ENCODE measurements around the gene DIP2C.
"Not testable (repeated sequence)": the region's sequence is repeated elsewhere in the genome, so short reads cannot be mapped to it uniquely, and the experiment has no call there.

Gene DIP2C

GRCh38 chr10:287814-288213, 401.7 kb downstream of the DIP2C start:
- no peak for DNase-seq

GRCh38 chr10:287026-287709, 402.3 kb downstream of the DIP2C start:
- DNase-seq, result no peak

- DNase-seq, result no peak
Measured at GRCh38 chr10:285216-285615, 404.3 kb downstream of the DIP2C start.

GRCh38 chr10:283916-284356, 405.5 kb downstream of the DIP2C start:
- DNase-seq, result no peak

GRCh38 chr10:283140-283479, 406.4 kb downstream of the DIP2C start:
- DNase-seq, result no peak

DNA sequence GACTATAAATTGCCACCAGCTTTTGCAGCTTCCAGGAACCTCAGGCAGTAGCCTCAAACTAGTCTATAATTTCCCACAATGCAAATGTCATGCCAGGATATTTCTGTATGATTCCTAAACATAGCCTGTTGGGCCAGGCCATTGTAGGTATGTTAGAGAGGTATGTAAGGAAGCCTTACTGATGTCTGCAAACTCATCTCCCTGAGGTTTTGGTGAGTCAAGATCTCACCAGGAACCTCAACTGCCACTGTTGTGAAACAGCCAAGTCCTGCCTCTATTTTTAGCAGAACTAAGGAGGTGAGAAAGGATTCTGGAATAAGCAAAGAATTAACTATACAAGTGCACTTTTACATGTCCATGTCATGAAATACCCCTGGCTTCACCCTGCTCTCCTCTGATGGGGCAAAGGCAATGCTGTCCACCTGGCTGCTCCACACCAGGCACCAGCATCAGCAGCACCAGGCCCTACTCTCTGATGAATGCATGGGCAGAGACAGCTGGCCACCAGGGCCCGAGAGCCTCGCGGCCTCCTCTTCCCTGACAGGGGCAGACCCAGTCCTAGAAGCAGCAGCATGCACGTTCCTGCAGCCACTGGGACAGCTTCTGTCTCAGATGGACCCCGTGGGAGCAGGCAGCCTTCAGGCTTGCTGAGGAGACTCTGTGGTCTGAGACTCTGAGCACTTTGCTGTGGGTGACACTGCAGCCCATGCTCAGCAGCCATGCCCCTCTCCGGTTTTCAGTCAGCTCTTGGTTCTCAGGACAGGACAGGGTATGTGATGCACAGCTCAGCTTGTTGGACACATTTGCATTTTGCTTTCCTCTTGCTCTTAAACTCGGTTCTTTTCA, 407.0 kb downstream of the DIP2C start:
- DNase-seq, result no peak

GRCh38 chr10:279655-280054, 409.8 kb downstream of the DIP2C start:
- no peak for DNase-seq

GRCh38 chr10:279232-279631, 410.2 kb downstream of the DIP2C start:
- no peak for DNase-seq

DNA sequence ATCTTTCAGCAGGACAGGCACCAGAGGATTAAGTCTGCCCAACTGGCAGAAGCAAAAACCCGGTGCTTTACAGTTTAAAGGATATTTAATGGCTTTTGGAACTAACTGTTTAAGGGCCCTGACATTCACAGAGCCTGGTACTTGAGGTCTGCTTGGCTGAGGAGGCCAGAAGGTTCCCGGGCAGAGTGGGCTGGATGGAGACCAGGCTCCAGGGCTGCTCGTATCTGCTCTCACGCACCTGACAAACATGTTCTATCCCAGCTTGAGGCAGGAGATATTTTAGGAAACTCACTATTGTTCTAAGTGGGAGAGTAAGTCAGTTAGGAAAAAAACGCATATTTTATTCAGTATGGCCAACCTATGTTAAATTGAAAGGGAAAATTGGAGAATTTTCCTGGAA, 410.8 kb downstream of the DIP2C start:
- DNase-seq, result no peak

GRCh38 chr10:277963-278362, 411.5 kb downstream of the DIP2C start:
- DNase-seq, result no peak

GRCh38 chr10:275680-276079, 413.8 kb downstream of the DIP2C start:
- no peak for DNase-seq

- DNase-seq, result no peak
Measured at GRCh38 chr10:274866-275265, 414.6 kb downstream of the DIP2C start.

DNA sequence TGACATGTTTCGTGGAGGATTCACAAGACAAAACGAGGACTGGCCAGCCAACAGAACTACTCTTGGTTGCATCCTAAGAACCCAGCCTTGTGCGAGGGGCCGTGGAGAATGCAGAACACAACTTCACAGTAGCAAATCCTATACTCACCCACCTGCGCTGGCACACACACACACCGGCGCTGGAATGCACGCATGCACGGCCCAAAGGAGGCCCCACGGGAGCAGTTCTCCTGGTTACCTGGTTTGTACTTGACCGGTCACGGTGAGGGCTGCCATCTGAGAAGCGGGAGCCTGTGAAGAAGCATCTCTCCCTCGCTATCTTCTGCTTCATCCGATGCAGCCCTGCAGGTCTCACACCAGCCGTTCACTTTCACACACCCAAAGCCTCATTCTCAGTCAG, 416.4 kb downstream of the DIP2C start:
- DNase-seq, result no peak

GRCh38 chr10:271722-272121, 417.7 kb downstream of the DIP2C start:
- DNase-seq, result no peak

- DNase-seq, result no peak
Measured at GRCh38 chr10:271201-271600, 418.3 kb downstream of the DIP2C start.

- no peak for DNase-seq
Measured at GRCh38 chr10:269440-270074, 419.9 kb downstream of the DIP2C start.

DNA sequence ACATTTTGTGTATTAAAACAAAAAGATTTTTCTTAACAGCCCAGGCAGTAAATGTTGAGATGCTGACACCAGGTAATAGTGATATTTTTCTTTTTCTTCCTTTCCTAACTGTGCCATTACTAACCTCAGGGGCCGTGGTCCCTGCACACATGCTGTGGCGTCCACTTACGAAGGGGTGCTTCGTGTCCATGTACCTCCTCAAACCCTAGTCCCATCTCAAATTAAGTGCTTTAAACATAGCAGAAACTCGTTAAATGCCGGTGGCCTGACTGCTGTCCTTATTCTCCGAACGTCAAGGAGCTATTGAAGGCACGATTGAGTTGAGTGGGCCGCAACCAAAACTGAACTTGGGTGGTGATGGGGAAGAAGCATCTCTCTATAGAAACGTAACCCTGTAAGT, 421.8 kb downstream of the DIP2C start:
- no peak for DNase-seq

DNA sequence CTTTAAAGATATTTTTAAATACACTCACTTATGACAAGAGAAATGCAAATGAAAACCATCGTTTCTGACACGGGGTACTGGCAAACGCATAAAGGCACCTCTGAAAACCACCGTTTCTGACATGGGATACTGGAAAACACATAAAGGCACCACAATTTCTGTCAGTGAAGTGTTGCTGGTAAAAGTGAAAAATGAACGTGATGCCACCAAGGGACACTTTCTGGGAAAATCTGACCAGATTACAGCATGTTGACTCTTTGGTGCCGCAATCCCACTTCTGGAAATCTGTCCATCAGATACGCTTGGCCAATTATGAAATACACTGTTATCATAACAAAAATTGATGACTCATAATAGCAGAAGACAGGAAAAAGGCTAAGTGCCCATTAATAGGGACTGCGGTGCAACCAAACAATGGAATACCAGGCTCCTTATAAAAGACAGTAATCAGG, 422.5 kb downstream of the DIP2C start:
- no peak for DNase-seq

- DNase-seq, result not testable (repeated sequence)
Measured at GRCh38 chr10:265816-266588, 423.5 kb downstream of the DIP2C start.

DNA sequence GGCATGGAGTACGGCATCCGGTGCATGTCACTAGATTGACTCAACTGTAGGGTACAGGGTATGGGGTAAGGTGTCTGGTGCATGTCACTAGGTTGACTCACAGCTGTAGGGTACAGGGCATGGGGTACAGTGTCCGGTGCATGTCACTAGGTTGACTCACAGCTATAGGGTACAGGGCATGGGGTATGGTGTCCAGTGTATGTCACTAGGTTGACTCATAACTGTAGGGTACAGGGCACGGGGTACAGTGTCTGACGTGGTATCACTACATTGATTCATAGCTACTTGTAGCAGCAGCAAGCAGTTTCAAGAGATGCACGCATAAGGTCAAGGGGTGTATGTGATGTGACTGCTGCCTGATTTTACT, 424.4 kb downstream of the DIP2C start:
- DNase-seq, result not testable (repeated sequence)

- not testable (repeated sequence) for DNase-seq
Measured at GRCh38 chr10:264160-265073, 425.1 kb downstream of the DIP2C start.

GRCh38 chr10:260819-261429, 428.5 kb downstream of the DIP2C start:
- DNase-seq, result no peak

All from activated CD4-positive, alpha-beta T cell treated with anti-CD3 and anti-CD28 coated beads, Interleukin-2, amount 50 U/mL, for 1 hour (primary cell).